Measurements from ENCODE around the gene OR6M1. TPM values are rescaled to one million over a fixed set of nuclear protein-coding genes. Genes with fewer than 3 reads are reported as not detected.

OR6M1 gene
- polyA plus RNA-seq, 1 experiment: not detected

GRCh38 chr11:123799438-123799837, 6.7 kb downstream of the OR6M1 start:
- H3K27me3 ChIP-seq (ENCODE audit: control insufficient read depth, insufficient read depth, low read length): no peaks in the 10 kb centered on the region
- no peaks in the 10 kb centered on the region for H3K36me3 ChIP-seq (ENCODE audit: control insufficient read depth, insufficient read depth, low read length)
- ChIA-PET POLR2A (no interaction called here), CTCF (interaction anchor here (0.6 kb wide), 1 partner anchor 697 kb away, joined by 5 read pairs; no protein-coding TSS in a partner anchor)
- no peak for DNase-seq (ENCODE audit: low read depth)
- H3K4me3 ChIP-seq (ENCODE audit: low read depth, low read length): no peak overlapping the region
- TF ChIP-seq CTCF (IDR thresholded peaks at IDR 0.05; ENCODE audit: insufficient read depth, low read depth, low read length): no peak

DNA sequence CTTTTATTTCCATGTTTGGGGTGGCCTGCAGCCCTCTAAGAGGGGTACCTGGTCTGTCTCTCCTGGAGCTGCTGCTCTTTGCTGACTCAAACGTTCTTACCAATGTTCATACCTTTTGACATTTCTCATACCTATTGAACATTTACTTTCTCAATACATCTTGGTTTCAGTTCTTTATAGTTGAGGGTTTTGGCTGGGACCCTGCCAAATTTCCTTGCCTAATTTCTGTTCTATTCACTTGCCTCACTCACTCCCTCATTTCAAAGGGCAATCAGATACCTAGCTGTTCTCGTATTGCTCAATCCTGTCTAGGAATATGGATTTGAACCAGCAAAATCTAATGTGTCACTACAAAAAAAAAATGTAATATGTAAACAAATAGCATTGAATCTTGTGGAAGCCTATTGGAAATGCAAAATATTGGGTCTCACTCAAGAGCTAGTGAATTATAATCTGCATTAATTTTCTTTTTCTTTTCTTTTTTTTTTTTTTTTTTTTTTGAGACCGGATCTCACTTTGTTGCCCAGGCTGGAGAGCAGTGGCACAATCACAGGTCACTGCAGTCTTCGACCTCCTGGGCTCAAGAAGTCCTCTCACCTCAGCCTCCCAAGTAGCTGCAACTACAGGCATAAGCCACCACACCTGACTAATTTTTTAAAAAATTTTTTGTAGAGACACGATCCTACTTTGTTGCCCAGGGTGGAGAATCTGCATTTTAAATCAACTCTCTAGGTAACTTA, 7.5 kb downstream of the OR6M1 start:
- TF ChIP-seq CTCF (IDR thresholded peaks at IDR 0.05; ENCODE audit: insufficient read depth, low read depth, low read length): no peak
- Histone ChIP-seq H3K4me3 (ENCODE audit: low read depth, low read length) (no peak overlapping the region), H3K36me3 (ENCODE audit: control insufficient read depth, insufficient read depth, low read length) (no peaks in the 10 kb centered on the region), H3K27me3 (ENCODE audit: control insufficient read depth, insufficient read depth, low read length) (no peaks in the 10 kb centered on the region)
- DNase-seq (ENCODE audit: low read depth): no peak
- ChIA-PET CTCF (interaction anchor here (0.6 kb wide), 1 partner anchor 698 kb away, joined by 5 read pairs; no protein-coding TSS in a partner anchor), POLR2A (no interaction called here)

- Histone ChIP-seq H3K27me3 (ENCODE audit: control insufficient read depth, insufficient read depth, low read length) (no peaks in the 10 kb centered on the region), H3K4me3 (ENCODE audit: low read depth, low read length) (no peak overlapping the region), H3K36me3 (ENCODE audit: control insufficient read depth, insufficient read depth, low read length) (no peaks in the 10 kb centered on the region)
- CTCF ChIA-PET: no interaction called here
- DNase-seq (ENCODE audit: low read depth): no peak
- no peak for TF ChIP-seq CTCF (IDR thresholded peaks at IDR 0.05; ENCODE audit: insufficient read depth, low read depth, low read length)
- POLR2A ChIA-PET: no interaction called here
These were observed 8.1 kb downstream of the OR6M1 start for GRCh38 chr11:123798079-123798478.

DNA sequence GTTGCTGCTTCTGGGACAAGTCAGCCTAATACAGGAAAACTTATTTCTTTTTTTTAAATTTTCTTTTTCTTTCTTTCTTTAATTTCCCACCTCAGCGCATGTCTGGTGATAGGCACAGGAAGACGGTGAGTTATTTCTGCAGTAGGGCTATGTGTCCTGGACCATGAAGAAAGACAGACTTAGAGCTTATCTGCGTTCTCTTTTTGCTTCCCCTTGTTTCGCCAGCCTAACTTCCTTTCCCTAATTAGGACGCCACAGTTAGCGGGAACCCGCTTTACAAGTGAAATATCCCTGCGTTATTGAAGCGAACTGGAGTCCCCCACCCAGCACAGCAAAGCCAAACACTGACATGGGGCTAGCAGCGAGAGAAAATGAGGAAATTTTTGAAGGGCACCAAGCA, 8.6 kb downstream of the OR6M1 start:
- TF ChIP-seq CTCF (IDR thresholded peaks at IDR 0.05; ENCODE audit: insufficient read depth, low read depth, low read length): no peak
- no peak overlapping the region for H3K4me3 ChIP-seq (ENCODE audit: low read depth, low read length)
- CTCF ChIA-PET: no interaction called here
- DNase-seq (ENCODE audit: low read depth): no peak
- no peaks in the 10 kb centered on the region for H3K36me3 ChIP-seq (ENCODE audit: control insufficient read depth, insufficient read depth, low read length)
- H3K27me3 ChIP-seq (ENCODE audit: control insufficient read depth, insufficient read depth, low read length): no peaks in the 10 kb centered on the region
- POLR2A ChIA-PET: no interaction called here

GRCh38 chr11:123797114-123797513, 9.0 kb downstream of the OR6M1 start:
- ChIA-PET POLR2A (no interaction called here), CTCF (no interaction called here)
- no peak for TF ChIP-seq CTCF (IDR thresholded peaks at IDR 0.05; ENCODE audit: insufficient read depth, low read depth, low read length)
- Histone ChIP-seq H3K27me3 (ENCODE audit: control insufficient read depth, insufficient read depth, low read length) (no peaks in the 10 kb centered on the region), H3K4me3 (ENCODE audit: low read depth, low read length) (no peak overlapping the region), H3K36me3 (ENCODE audit: control insufficient read depth, insufficient read depth, low read length) (no peaks in the 10 kb centered on the region)
- no peak for DNase-seq (ENCODE audit: low read depth)
